SK-N-SH treated with all-trans-retinoic acid at 6 μM for 48 hours (cell line): ENCODE measurements around the gene NFAT5.

ENCODE experiments used
- ATAC-seq: fragments of 200-7000 bp; cut with Tn5 transposase; 3 replicates; pipeline ENCODE4 v1.9.1; 2020; ENCODE audit warnings: mild to moderate bottlenecking, moderate library complexity
- ARNTL ChIP-seq: fragments of 450-650 bp; formaldehyde crosslinking; IDR thresholded peaks from 2 replicates; pipeline ENCODE4 v1.5.0; 2020; ENCODE audit warnings: low read depth, mild to moderate bottlenecking, moderate library complexity, borderline replicate concordance
- BACH2 ChIP-seq: fragments of 250-450 bp; sonication (Bioruptor Pico); IDR thresholded peaks from 2 replicates; pipeline ENCODE4 v1.9.0; 2021; ENCODE audit warnings: mild to moderate bottlenecking, borderline replicate concordance
- ESRRG ChIP-seq: fragments of 250-450 bp; sonication (Bioruptor Pico); IDR thresholded peaks from 2 replicates; pipeline ENCODE4 v1.6.1; 2021; ENCODE audit warnings: mild to moderate bottlenecking
- ISL1 ChIP-seq: fragments of 250-450 bp; sonication (Bioruptor Pico); IDR thresholded peaks from 2 replicates; pipeline ENCODE4 v2.1.2; 2022; ENCODE audit warnings: mild to moderate bottlenecking, moderate library complexity
- OSR1 ChIP-seq: fragments of 250-450 bp; sonication (Bioruptor Pico); IDR thresholded peaks from 2 replicates; pipeline ENCODE4 v1.8.0; 2022; ENCODE audit warnings: moderate library complexity, mild to moderate bottlenecking, inconsistent platforms
- PPARA ChIP-seq: fragments of 250-450 bp; sonication (Bioruptor Pico); IDR thresholded peaks from 2 replicates; pipeline ENCODE4 v1.5.0; 2020; ENCODE audit warnings: mild to moderate bottlenecking, borderline replicate concordance
- RARB ChIP-seq: fragments of 250-450 bp; sonication (Bioruptor Pico); IDR thresholded peaks from 2 replicates; pipeline ENCODE4 v1.8.0; 2021; ENCODE audit warnings: mild to moderate bottlenecking, moderate library complexity
- SNAI2 ChIP-seq: fragments of 250-450 bp; sonication (Bioruptor Pico); IDR thresholded peaks from 2 replicates; pipeline ENCODE4 v1.5.0; 2020; ENCODE audit warnings: mild to moderate bottlenecking, moderate library complexity
- TCF4 ChIP-seq: fragments of 250-450 bp; sonication (Bioruptor Pico); IDR thresholded peaks from 2 replicates; pipeline ENCODE4 v1.8.0; 2021; ENCODE audit warnings: mild to moderate bottlenecking, moderate library complexity, borderline replicate concordance
- TOX ChIP-seq: fragments of 250-450 bp; sonication (Bioruptor Pico); IDR thresholded peaks from 2 replicates; pipeline ENCODE4 v1.8.0; 2021; ENCODE audit warnings: mild to moderate bottlenecking, moderate library complexity, borderline replicate concordance
- ZC3H10 ChIP-seq: fragments of 250-450 bp; sonication (Bioruptor Pico); IDR thresholded peaks from 2 replicates; pipeline ENCODE4 v1.5.1; 2021; ENCODE audit warnings: mild to moderate bottlenecking, moderate library complexity
- ZFP30 ChIP-seq: fragments of 450-650 bp; formaldehyde crosslinking; IDR thresholded peaks from 2 replicates; pipeline ENCODE4 v1.5.0; 2022; ENCODE audit warnings: mild to moderate bottlenecking, moderate library complexity
- ZNF565 ChIP-seq: fragments of 450-650 bp; formaldehyde crosslinking; conservative IDR thresholded peaks from 2 replicates; pipeline ENCODE4 v1.5.0; 2020; ENCODE audit warnings: low read depth, mild to moderate bottlenecking, moderate library complexity
- ZNF70 ChIP-seq: fragments of 450-650 bp; formaldehyde crosslinking; IDR thresholded peaks from 2 replicates; pipeline ENCODE4 v1.5.0; 2020; ENCODE audit warnings: mild to moderate bottlenecking, moderate library complexity
- ZNF8 ChIP-seq: fragments of 450-650 bp; formaldehyde crosslinking; IDR thresholded peaks from 2 replicates; pipeline ENCODE4 v1.5.0; 2020; ENCODE audit warnings: mild to moderate bottlenecking, moderate library complexity
- TF ChIP-seq, protein P1 (sequence below): fragments of 250-450 bp; sonication (Bioruptor Pico); IDR thresholded peaks from 2 replicates; pipeline ENCODE4 v1.5.1; 2020; ENCODE audit warnings: low read depth, mild to moderate bottlenecking, moderate library complexity
- TF ChIP-seq, protein P2 (sequence below): fragments of 250-450 bp; sonication (Bioruptor Pico); IDR thresholded peaks from 2 replicates; pipeline ENCODE4 v1.8.0; 2021; ENCODE audit warnings: low read depth, mild to moderate bottlenecking, moderate library complexity, borderline replicate concordance
- TF ChIP-seq, protein P3 (sequence below): fragments of 250-450 bp; sonication (Bioruptor Pico); IDR thresholded peaks from 2 replicates; pipeline ENCODE4 v1.5.0; 2020; ENCODE audit warnings: mild to moderate bottlenecking, moderate library complexity
- TF ChIP-seq, protein P4 (sequence below): fragments of 250-450 bp; sonication (Bioruptor Pico); IDR thresholded peaks from 2 replicates; pipeline ENCODE4 v1.5.1; 2021; ENCODE audit warnings: mild to moderate bottlenecking, moderate library complexity

Gene NFAT5

DNA sequence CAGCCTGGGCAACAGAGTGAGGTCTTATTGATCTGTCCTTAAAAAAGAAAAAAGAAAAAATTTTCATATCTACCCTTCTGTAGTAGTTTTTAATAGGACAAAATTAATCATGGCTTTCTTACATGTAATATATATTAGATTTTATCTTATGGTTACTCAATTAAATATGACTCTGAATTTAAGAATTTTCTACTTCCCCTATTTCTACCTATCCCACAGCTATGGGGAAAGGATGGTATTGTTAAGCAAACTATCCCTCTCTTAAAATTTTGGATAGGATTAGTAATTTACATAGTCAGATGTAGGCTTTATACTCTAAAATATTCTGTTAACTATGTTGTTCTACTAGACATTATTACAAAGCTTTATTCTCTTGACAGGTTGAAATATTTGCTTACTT, 98.1 kb downstream of the NFAT5 start:
- TF ChIP-seq ZNF8 (CRISPR knock-in tag): no peak
- TF ChIP-seq, protein P1, sequence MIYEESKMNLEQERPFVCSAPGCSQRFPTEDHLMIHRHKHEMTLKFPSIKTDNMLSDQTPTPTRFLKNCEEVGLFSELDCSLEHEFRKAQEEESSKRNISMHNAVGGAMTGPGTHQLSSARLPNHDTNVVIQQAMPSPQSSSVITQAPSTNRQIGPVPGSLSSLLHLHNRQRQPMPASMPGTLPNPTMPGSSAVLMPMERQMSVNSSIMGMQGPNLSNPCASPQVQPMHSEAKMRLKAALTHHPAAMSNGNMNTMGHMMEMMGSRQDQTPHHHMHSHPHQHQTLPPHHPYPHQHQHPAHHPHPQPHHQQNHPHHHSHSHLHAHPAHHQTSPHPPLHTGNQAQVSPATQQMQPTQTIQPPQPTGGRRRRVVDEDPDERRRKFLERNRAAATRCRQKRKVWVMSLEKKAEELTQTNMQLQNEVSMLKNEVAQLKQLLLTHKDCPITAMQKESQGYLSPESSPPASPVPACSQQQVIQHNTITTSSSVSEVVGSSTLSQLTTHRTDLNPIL (CRISPR knock-in tag): no peak
- TF ChIP-seq, protein P2, sequence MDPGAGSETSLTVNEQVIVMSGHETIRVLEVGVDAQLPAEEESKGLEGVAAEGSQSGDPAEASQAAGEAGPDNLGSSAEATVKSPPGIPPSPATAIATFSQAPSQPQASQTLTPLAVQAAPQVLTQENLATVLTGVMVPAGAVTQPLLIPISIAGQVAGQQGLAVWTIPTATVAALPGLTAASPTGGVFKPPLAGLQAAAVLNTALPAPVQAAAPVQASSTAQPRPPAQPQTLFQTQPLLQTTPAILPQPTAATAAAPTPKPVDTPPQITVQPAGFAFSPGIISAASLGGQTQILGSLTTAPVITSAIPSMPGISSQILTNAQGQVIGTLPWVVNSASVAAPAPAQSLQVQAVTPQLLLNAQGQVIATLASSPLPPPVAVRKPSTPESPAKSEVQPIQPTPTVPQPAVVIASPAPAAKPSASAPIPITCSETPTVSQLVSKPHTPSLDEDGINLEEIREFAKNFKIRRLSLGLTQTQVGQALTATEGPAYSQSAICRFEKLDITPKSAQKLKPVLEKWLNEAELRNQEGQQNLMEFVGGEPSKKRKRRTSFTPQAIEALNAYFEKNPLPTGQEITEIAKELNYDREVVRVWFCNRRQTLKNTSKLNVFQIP (CRISPR knock-in tag): no peak
- TF ChIP-seq BACH2 (CRISPR knock-in tag): no peak
- ATAC-seq: no peak

DNA sequence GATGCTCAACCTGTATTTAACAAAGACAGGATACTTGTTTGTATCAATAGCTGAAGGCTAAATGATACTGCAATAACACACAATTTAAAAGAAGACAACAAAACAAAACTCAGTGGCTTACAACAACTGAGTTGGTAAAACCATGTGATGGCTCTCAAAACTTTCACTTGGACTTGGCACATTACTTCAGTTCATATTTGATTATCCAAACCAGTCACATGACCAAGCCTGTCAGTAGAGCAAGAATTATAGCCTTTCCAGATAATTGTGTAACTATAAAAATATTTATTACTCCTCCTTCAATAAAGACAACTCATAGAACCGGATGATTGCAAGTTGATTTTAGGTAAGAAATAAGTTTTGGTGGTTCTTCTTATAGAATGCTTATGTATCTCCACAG, 103.8 kb downstream of the NFAT5 start:
- no peak for TF ChIP-seq SNAI2 (CRISPR knock-in tag)
- peak; percentile 9; the same call in 1 of the 2 replicates for TF ChIP-seq ZC3H10 (CRISPR knock-in tag)
- no peak; the same call in 2 of the 3 replicates for ATAC-seq

DNA sequence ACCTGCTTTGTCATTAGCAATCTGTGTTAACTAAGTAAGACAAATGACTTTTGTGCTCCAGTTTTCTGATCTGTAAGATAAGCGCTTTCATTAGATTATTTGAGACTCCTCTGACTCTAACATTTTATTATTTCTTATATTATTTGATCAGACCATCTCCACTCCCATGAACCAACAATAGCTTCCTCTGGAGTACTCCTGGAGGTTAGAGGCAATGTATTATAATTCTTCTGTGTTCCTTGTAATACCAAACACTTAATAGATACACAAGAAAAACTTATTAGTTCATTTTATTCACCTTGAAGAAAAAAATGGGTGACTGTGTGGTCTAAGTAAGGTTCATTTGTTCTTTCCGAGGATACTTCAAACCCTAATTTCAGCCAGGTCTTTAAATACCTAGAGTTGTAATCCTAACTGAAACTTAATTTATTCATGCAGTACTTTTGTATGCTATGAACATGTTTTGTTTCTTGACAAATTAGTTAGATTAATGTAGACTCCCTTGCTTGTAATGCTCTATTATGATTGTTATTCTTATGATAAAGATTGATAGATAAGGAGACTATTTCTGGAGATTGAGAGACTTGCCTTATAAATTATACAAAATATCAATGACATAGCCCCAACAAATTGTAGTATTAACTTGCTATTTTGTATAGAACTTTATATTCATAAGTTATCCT, 106.7 kb downstream of the NFAT5 start:
- ATAC-seq: no peak; the same call in 2 of the 3 replicates
- TF ChIP-seq ZNF70 (CRISPR knock-in tag) (0 out of 2 replicates have a peak, but pooled peaks have one; percentile 23), ZFP30 (CRISPR knock-in tag) (no peak), TCF4 (CRISPR knock-in tag) (peak; percentile 44; the same call in 1 of the 2 replicates), ISL1 (peak; percentile 90)
- TF ChIP-seq, all 23 proteins: peak for 3

DNA sequence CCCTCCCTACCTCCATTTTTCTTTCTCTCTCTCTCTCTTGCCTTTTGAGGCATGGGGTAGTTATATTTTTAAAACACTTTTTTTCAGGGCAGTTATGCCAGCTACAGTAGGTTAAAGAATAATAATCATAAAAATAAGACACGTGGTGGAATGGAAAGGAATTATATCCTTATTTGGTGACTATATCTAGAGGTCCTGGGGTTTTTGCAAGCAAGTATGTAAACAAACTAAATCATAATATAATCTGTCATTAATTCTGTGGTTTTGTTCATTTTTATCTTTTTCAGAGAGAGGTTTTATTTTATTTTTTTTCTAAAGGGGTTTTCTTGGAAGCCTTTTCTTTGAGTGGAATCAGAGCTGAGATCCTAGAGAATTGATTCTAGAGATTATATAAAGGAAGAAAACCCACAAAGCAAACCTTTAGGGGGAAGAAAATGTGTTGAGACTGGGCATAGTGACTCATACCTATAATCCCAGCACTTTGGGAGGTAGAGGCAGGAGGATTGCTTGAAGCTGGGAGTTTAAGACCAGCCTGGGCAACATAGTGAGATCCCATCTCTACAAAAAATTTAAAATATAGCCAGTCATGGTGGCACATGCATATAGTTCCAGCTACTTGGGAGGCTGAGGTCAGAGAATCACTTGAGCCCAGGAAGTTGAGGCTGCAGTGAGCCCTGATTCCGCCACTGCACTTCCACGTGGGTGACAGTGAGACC, 107.4 kb downstream of the NFAT5 start:
- no peak for ATAC-seq
- TF ChIP-seq, protein P3, sequence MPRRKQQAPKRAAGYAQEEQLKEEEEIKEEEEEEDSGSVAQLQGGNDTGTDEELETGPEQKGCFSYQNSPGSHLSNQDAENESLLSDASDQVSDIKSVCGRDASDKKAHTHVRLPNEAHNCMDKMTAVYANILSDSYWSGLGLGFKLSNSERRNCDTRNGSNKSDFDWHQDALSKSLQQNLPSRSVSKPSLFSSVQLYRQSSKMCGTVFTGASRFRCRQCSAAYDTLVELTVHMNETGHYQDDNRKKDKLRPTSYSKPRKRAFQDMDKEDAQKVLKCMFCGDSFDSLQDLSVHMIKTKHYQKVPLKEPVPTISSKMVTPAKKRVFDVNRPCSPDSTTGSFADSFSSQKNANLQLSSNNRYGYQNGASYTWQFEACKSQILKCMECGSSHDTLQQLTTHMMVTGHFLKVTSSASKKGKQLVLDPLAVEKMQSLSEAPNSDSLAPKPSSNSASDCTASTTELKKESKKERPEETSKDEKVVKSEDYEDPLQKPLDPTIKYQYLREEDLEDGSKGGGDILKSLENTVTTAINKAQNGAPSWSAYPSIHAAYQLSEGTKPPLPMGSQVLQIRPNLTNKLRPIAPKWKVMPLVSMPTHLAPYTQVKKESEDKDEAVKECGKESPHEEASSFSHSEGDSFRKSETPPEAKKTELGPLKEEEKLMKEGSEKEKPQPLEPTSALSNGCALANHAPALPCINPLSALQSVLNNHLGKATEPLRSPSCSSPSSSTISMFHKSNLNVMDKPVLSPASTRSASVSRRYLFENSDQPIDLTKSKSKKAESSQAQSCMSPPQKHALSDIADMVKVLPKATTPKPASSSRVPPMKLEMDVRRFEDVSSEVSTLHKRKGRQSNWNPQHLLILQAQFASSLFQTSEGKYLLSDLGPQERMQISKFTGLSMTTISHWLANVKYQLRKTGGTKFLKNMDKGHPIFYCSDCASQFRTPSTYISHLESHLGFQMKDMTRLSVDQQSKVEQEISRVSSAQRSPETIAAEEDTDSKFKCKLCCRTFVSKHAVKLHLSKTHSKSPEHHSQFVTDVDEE (CRISPR knock-in tag): no peak
- TF ChIP-seq, protein P1 (CRISPR knock-in tag): no peak
- TF ChIP-seq TCF4 (CRISPR knock-in tag) (no peak), OSR1 (CRISPR knock-in tag) (no peak), ZNF565 (CRISPR knock-in tag) (no peak), BACH2 (CRISPR knock-in tag) (no peak), TOX (CRISPR knock-in tag) (no peak), ESRRG (no peak), ZNF8 (CRISPR knock-in tag) (no peak), ARNTL (CRISPR knock-in tag) (no peak), ZFP30 (CRISPR knock-in tag) (no peak), PPARA (CRISPR knock-in tag) (no peak), ZNF70 (CRISPR knock-in tag) (no peak), RARB (no peak), SNAI2 (CRISPR knock-in tag) (no peak), ISL1 (no peak)
- TF ChIP-seq, protein P2 (CRISPR knock-in tag): no peak
- TF ChIP-seq, protein P4, sequence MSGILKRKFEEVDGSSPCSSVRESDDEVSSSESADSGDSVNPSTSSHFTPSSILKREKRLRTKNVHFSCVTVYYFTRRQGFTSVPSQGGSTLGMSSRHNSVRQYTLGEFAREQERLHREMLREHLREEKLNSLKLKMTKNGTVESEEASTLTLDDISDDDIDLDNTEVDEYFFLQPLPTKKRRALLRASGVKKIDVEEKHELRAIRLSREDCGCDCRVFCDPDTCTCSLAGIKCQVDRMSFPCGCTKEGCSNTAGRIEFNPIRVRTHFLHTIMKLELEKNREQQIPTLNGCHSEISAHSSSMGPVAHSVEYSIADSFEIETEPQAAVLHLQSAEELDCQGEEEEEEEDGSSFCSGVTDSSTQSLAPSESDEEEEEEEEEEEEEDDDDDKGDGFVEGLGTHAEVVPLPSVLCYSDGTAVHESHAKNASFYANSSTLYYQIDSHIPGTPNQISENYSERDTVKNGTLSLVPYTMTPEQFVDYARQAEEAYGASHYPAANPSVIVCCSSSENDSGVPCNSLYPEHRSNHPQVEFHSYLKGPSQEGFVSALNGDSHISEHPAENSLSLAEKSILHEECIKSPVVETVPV: no peak
